Endodermal cell (in vitro differentiated cells): ENCODE data around the gene KIAA1328. TPM values are rescaled to one million over a fixed set of nuclear protein-coding genes. Genes with fewer than 3 reads are reported as not detected.

ENCODE experiments used
- DNase-seq: peaks from one replicate; pipeline ENCODE4 v3.0.0-alpha.2; 2017
- H3K27ac ChIP-seq: 2 replicates; pipeline ENCODE4 v1.5.1; 2013; ENCODE audit warnings: mild to moderate bottlenecking, low read depth, low read length, moderate library complexity
- H3K27me3 ChIP-seq: 2 replicates; pipeline ENCODE4 v1.6.1; 2013; ENCODE audit warnings: mild to moderate bottlenecking, low read length, moderate library complexity; ENCODE audit not compliant: insufficient read depth, control insufficient read depth, poor library complexity, severe bottlenecking
- H3K36me3 ChIP-seq: 2 replicates; pipeline ENCODE4 v1.7.0; 2013; ENCODE audit warnings: mild to moderate bottlenecking, low read length, moderate library complexity; ENCODE audit not compliant: control insufficient read depth, insufficient read depth
- H3K4me1 ChIP-seq: one replicate; pipeline ENCODE4 v1.7.0; 2013; ENCODE audit warnings: low read length; ENCODE audit not compliant: control insufficient read depth, insufficient read depth
- H3K4me3 ChIP-seq: 2 replicates; pipeline ENCODE4 v1.5.1; 2013; ENCODE audit warnings: mild to moderate bottlenecking, low read length, moderate library complexity
- H3K9ac ChIP-seq: 2 replicates; pipeline ENCODE4 v1.6.1; 2013; ENCODE audit warnings: mild to moderate bottlenecking, low read length, moderate library complexity; ENCODE audit not compliant: poor library complexity, severe bottlenecking; ENCODE audit errors: extremely low read depth
- H3K9me3 ChIP-seq: 2 replicates; pipeline ENCODE4 v1.6.1; 2013; ENCODE audit warnings: mild to moderate bottlenecking, low read length, moderate library complexity; ENCODE audit not compliant: control insufficient read depth
- H3K27ac Mint-ChIP-seq: 2 replicates; pipeline ENCODE4 v1.8.0; 2020; ENCODE audit warnings: mixed read lengths
- H3K27me3 Mint-ChIP-seq: 2 replicates; pipeline ENCODE4 v1.8.0; 2021; ENCODE audit warnings: mild to moderate bottlenecking, mixed read lengths; ENCODE audit not compliant: insufficient read depth
- H3K36me3 Mint-ChIP-seq: 2 replicates; pipeline ENCODE4 v1.8.0; 2020; ENCODE audit warnings: low read depth, mixed read lengths
- H3K4me1 Mint-ChIP-seq: 2 replicates; pipeline ENCODE4 v1.8.0; 2020; ENCODE audit warnings: mixed read lengths
- H3K4me3 Mint-ChIP-seq: 2 replicates; pipeline ENCODE4 v1.8.0; 2020; ENCODE audit warnings: mild to moderate bottlenecking, moderate library complexity, mixed read lengths
- H3K9me3 Mint-ChIP-seq: 2 replicates; pipeline ENCODE4 v1.8.0; 2020; ENCODE audit warnings: mild to moderate bottlenecking, mixed read lengths
- CTCF ChIP-seq: fragments of 200-600 bp; sonication (generic); conservative IDR thresholded peaks from 2 replicates; pipeline ENCODE4 v1.5.0; 2021; ENCODE audit warnings: antibody characterized with exemption, mild to moderate bottlenecking
- WGBS, 2 experiments: methylation state at CpG; one replicate each; pipeline versions ENCODE4 v1.1.5 to v1.1.7; 2013; ENCODE audit warnings: missing lambda C conversion rate in 2 of 2, mixed read lengths in 1 of 2; ENCODE audit not compliant: insufficient coverage in 1 of 2, insufficient read length in 1 of 2; 5-methylcytosine and 5-hydroxymethylcytosine counted together
- total RNA-seq, 2 donors: library from RNA; stranded (reverse); fragmentation: NEBNext Ultra II Directional in 1 of 2; extraction: Animal tissue kit (Norgen Biotek cat#: 25700) in 1 of 2; gene quantifications; 2 replicates in 1 of 2; 3 replicates in 1 of 2; pipeline ENCODE4 v1.2.1, GENCODE V29; 2021

KIAA1328 gene
- total RNA-seq, 2 donors from 2014 or later: 7.6 to 8.4 TPM

GRCh38 chr18:37170984-37171383 lies 342.1 kb downstream of the KIAA1328 start:
- no peaks in the 10 kb centered on the region for H3K27me3 ChIP-seq
- Mint-ChIP-seq H3K27me3 (no peaks in the 10 kb centered on the region), H3K4me3 (no peak overlapping the region), H3K27ac (no peak overlapping the region), H3K9me3 (no peaks in the 10 kb centered on the region), H3K36me3 (no peaks in the 10 kb centered on the region), H3K4me1 (peaks cover 24% of the 10 kb centered on the region)
- peaks cover 10% of the 10 kb centered on the region for H3K4me1 ChIP-seq
- no peaks in the 10 kb centered on the region for H3K36me3 ChIP-seq
- DNase-seq: no peak
- H3K9ac ChIP-seq: no peak overlapping the region
- TF ChIP-seq CTCF: no peak
- no peak overlapping the region for H3K27ac ChIP-seq
- no peaks in the 10 kb centered on the region for H3K9me3 ChIP-seq
- no peak overlapping the region for H3K4me3 ChIP-seq

- Mint-ChIP-seq H3K4me3 (no peak overlapping the region), H3K9me3 (no peaks in the 10 kb centered on the region), H3K36me3 (no peaks in the 10 kb centered on the region), H3K27ac (no peak overlapping the region), H3K4me1 (peaks cover 26% of the 10 kb centered on the region), H3K27me3 (no peaks in the 10 kb centered on the region)
- 90 to 100% methylated on average over 2 of the region's 2 CpGs for WGBS, 2 experiments
- Histone ChIP-seq H3K9me3 (no peaks in the 10 kb centered on the region), H3K27me3 (no peaks in the 10 kb centered on the region), H3K4me1 (peaks cover 11% of the 10 kb centered on the region), H3K9ac (no peak overlapping the region), H3K27ac (no peak overlapping the region), H3K36me3 (no peaks in the 10 kb centered on the region), H3K4me3 (no peak overlapping the region)
- no peak for TF ChIP-seq CTCF
- DNase-seq: no peak
Measured at GRCh38 chr18:37173384-37173783, 344.5 kb downstream of the KIAA1328 start.

- H3K36me3 ChIP-seq: no peaks in the 10 kb centered on the region
- Mint-ChIP-seq H3K27ac (peak overlapping the region; percentile 80), H3K4me3 (peak overlapping the region; percentile 19), H3K36me3 (no peaks in the 10 kb centered on the region), H3K9me3 (no peaks in the 10 kb centered on the region), H3K4me1 (peaks cover 43% of the 10 kb centered on the region), H3K27me3 (no peaks in the 10 kb centered on the region)
- no peaks in the 10 kb centered on the region for H3K27me3 ChIP-seq
- no peak overlapping the region for H3K27ac ChIP-seq
- no peak overlapping the region for H3K9ac ChIP-seq
- no peaks in the 10 kb centered on the region for H3K9me3 ChIP-seq
- 100% methylated on average over 1 of the region's 1 CpG; no CpG with 5 or more reads in 1 of the 2 experiments for WGBS, 2 experiments
- H3K4me3 ChIP-seq: no peak overlapping the region
- H3K4me1 ChIP-seq: peaks cover 23% of the 10 kb centered on the region
- no peak for DNase-seq
- TF ChIP-seq CTCF: no peak
Measured at GRCh38 chr18:37175727-37176620, 347.0 kb downstream of the KIAA1328 start.
